Right atrium auricular region (tissue), 2 donors: Measurements from ENCODE around the gene CHD6. TPM values are rescaled to one million over a fixed set of nuclear protein-coding genes. Genes with fewer than 3 reads are reported as not detected.

Experiments used
- DNase-seq: peaks from one replicate; pipeline ENCODE4 v3.0.0-alpha.2; 2019; ENCODE audit warnings: low spot score
- H3K27ac ChIP-seq, 2 donors: fragments of 200-600 bp; sonication (generic); 1 replicate in 1 of 2; 2 replicates in 1 of 2; pipeline ENCODE4 v1.5.1; 2016 to 2019
- H3K27me3 ChIP-seq, 2 donors: fragments of 200-600 bp; sonication (generic); one replicate each; pipeline versions ENCODE4 v1.5.1 to v1.6.0; 2017 to 2019
- H3K36me3 ChIP-seq: fragments of 200-600 bp; sonication (generic); one replicate; pipeline ENCODE4 v1.5.1; 2016
- H3K4me1 ChIP-seq, 2 donors: fragments of 200-600 bp; sonication (generic); one replicate each; pipeline versions ENCODE4 v1.5.1 to v1.6.0; 2017 to 2019
- H3K4me3 ChIP-seq, 2 donors: fragments of 200-600 bp; sonication (generic); 1 replicate in 1 of 2; 2 replicates in 1 of 2; pipeline ENCODE4 v1.5.1; 2017 to 2019; ENCODE audit warnings: mild to moderate bottlenecking in 1 of 2, moderate library complexity in 1 of 2
- H3K9me3 ChIP-seq, 2 donors: fragments of 200-600 bp; sonication (generic); one replicate each; pipeline ENCODE4 v1.5.1; 2019
- CTCF ChIP-seq, 2 donors: fragments of 200-600 bp; sonication (generic); IDR thresholded peaks; one replicate each; pipeline ENCODE4 v1.5.1; 2019; ENCODE audit warnings: antibody characterized with exemption in 2 of 2
- total RNA-seq, 2 donors: library from RNA; depleted of rRNA; stranded (reverse); fragments of >200 nt; gene quantifications; one replicate each; pipeline ENCODE4 v1.1.0, GENCODE V29; 2016

Gene CHD6
- total RNA-seq, 2 donors from 2014 or later: 22.2 to 27.4 TPM

- DNase-seq: no peak
These were observed 199.4 kb downstream of the CHD6 start for GRCh38 chr20:41418739-41419293.

GRCh38 chr20:41418031-41418430 is 200.1 kb downstream of the CHD6 start:
- Histone ChIP-seq H3K36me3 (peaks cover 69% of the 10 kb centered on the region), H3K27ac (no peak overlapping the region)

More at GRCh38 chr20:41418739-41419293, 199.4 kb downstream of the CHD6 start:
- TF ChIP-seq CTCF (IDR thresholded peaks at IDR 0.05): no peak
- H3K9me3 ChIP-seq: no peaks in the 10 kb centered on the region
- peak overlapping the region in 1 of 2 donors; percentile 52 for H3K27ac ChIP-seq
- H3K27me3 ChIP-seq: no peaks in the 10 kb centered on the region
- H3K4me3 ChIP-seq: no peak overlapping the region
- peaks cover 75% of the 10 kb centered on the region for H3K36me3 ChIP-seq
- H3K4me1 ChIP-seq: peaks cover 0 to 4% of the 10 kb centered on the region in 2 donors

GRCh38 chr20:41415191-41415590 is 203.0 kb downstream of the CHD6 start:
- DNase-seq: no peak
- Histone ChIP-seq H3K4me1 (peaks cover 0 to 25% of the 10 kb centered on the region in 2 donors), H3K9me3 (no peaks in the 10 kb centered on the region), H3K27me3 (no peaks in the 10 kb centered on the region), H3K4me3 (no peak overlapping the region), H3K36me3 (peaks cover 60% of the 10 kb centered on the region), H3K27ac (no peak overlapping the region)
- TF ChIP-seq CTCF (IDR thresholded peaks at IDR 0.05): no peak

More at GRCh38 chr20:41418031-41418430, 200.1 kb downstream of the CHD6 start:
- H3K4me1 ChIP-seq: peaks cover 0 to 4% of the 10 kb centered on the region in 2 donors
- no peaks in the 10 kb centered on the region for H3K27me3 ChIP-seq
- H3K9me3 ChIP-seq: no peaks in the 10 kb centered on the region
- no peak for TF ChIP-seq CTCF (IDR thresholded peaks at IDR 0.05)
- DNase-seq: no peak
- H3K4me3 ChIP-seq: no peak overlapping the region

GRCh38 chr20:41413169-41413568 is 205.0 kb downstream of the CHD6 start:
- Histone ChIP-seq H3K27me3 (no peaks in the 10 kb centered on the region), H3K4me1 (peaks cover 0 to 35% of the 10 kb centered on the region in 2 donors), H3K36me3 (peaks cover 63% of the 10 kb centered on the region), H3K9me3 (no peaks in the 10 kb centered on the region), H3K27ac (no peak overlapping the region), H3K4me3 (no peak overlapping the region)
- no peak for DNase-seq
- TF ChIP-seq CTCF (IDR thresholded peaks at IDR 0.05): no peak

GRCh38 chr20:41412324-41413120 is 205.7 kb downstream of the CHD6 start:
- no peak for TF ChIP-seq CTCF (IDR thresholded peaks at IDR 0.05)
- no peaks in the 10 kb centered on the region for H3K9me3 ChIP-seq
- H3K4me1 ChIP-seq: peaks cover 0 to 41% of the 10 kb centered on the region in 2 donors
- no peak for DNase-seq
- H3K4me3 ChIP-seq: no peak overlapping the region
- no peaks in the 10 kb centered on the region for H3K27me3 ChIP-seq
- H3K27ac ChIP-seq: peak overlapping the region; percentile 59 to 82
- peaks cover 66% of the 10 kb centered on the region for H3K36me3 ChIP-seq
